ENCODE measurements around the gene TTC28. TPM values are rescaled to one million over a fixed set of nuclear protein-coding genes. Genes with fewer than 3 reads are reported as not detected.
"Not testable (repeated sequence)": the region's sequence is repeated elsewhere in the genome, so short reads cannot be mapped to it uniquely, and the experiment has no call there.

The TTC28 gene
- total RNA-seq, 2 donors from 2014 or later: 94.2 to 170 TPM

DNA sequence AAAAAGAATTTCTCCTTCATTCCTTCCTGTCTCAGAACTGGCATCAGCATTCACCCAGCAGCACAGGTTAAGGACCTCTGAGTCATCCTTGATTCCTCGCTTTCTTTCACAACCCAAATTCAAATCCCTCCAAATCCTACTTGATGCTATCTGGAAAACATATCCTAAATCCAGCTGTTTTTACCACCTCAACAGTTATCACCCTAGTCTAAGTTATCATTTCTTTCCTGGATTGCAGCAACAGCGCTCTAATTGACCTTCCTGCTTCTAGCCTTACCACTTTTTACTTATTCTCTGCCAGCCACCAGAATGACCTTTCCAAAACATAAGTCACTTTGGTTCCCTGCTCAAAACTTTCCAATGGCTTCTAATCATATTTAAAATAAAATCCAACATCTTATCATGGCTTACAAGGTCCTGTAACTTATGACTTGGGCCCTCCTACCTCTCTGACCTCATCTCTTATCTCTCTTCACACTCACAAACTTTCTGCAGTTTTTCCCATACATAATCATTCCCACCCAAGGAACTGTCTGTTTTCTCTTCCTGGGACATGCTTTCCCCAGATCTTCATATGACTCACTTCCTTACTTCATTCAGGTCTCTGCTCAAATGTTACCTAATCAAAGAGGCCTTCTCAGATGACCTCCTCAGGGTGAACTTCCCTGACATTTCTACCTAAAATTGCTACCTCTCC lies 119.4 kb downstream of the TTC28 start:
- DNase-seq (ENCODE audit: low spot score) (no peak), ATAC-seq (ENCODE audit: insufficient number of reproducible peaks, low FRiP score, low read depth) (no peak)
- no peaks in the 10 kb centered on the region for H3K27me3 ChIP-seq (replicated peaks; ENCODE audit: insufficient read depth)
- no peaks in the 10 kb centered on the region for H3K9me3 ChIP-seq
- TF ChIP-seq, protein P1, sequence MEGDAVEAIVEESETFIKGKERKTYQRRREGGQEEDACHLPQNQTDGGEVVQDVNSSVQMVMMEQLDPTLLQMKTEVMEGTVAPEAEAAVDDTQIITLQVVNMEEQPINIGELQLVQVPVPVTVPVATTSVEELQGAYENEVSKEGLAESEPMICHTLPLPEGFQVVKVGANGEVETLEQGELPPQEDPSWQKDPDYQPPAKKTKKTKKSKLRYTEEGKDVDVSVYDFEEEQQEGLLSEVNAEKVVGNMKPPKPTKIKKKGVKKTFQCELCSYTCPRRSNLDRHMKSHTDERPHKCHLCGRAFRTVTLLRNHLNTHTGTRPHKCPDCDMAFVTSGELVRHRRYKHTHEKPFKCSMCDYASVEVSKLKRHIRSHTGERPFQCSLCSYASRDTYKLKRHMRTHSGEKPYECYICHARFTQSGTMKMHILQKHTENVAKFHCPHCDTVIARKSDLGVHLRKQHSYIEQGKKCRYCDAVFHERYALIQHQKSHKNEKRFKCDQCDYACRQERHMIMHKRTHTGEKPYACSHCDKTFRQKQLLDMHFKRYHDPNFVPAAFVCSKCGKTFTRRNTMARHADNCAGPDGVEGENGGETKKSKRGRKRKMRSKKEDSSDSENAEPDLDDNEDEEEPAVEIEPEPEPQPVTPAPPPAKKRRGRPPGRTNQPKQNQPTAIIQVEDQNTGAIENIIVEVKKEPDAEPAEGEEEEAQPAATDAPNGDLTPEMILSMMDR (IDR thresholded peaks at IDR 0.05): no peak
- H3K4me3 ChIP-seq: no peak overlapping the region
- no peak overlapping the region for H3K27ac ChIP-seq
- H3K4me1 ChIP-seq (ENCODE audit: control insufficient read depth in 1 of 2, low read depth in 2 of 2): peaks cover 0 to 6% of the 10 kb centered on the region in 2 donors
- H3K36me3 ChIP-seq: no peaks in the 10 kb centered on the region

DNA sequence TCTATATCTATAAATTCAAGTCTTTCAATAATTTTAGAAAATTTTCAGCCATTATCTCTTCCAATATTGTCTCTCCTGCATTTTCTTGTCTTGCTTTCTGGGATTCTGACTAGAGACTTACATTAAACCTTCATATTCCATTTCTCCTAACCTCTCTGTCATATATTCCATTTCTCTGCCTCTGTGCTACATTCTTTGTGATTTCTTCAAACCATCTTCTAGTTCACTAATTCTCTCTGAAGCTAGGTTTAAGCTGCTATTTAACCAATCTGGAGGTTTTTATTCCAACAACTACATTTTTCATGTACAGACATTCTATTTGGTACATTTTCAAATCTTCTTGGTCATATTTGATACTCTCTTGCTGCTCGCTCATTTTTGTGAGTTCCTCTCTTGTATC lies 122.5 kb downstream of the TTC28 start:
- TF ChIP-seq, protein P1 (IDR thresholded peaks at IDR 0.05): no peak
- no peaks in the 10 kb centered on the region for H3K27me3 ChIP-seq (replicated peaks; ENCODE audit: insufficient read depth)
- no peak overlapping the region for H3K27ac ChIP-seq
- DNase-seq (ENCODE audit: low spot score): no peak
- peaks cover 0 to 6% of the 10 kb centered on the region in 2 donors for H3K4me1 ChIP-seq (ENCODE audit: control insufficient read depth in 1 of 2, low read depth in 2 of 2)
- ATAC-seq (ENCODE audit: insufficient number of reproducible peaks, low FRiP score, low read depth): no peak
- H3K4me3 ChIP-seq: no peak overlapping the region
- H3K36me3 ChIP-seq: no peaks in the 10 kb centered on the region
- H3K9me3 ChIP-seq: no peaks in the 10 kb centered on the region

DNA sequence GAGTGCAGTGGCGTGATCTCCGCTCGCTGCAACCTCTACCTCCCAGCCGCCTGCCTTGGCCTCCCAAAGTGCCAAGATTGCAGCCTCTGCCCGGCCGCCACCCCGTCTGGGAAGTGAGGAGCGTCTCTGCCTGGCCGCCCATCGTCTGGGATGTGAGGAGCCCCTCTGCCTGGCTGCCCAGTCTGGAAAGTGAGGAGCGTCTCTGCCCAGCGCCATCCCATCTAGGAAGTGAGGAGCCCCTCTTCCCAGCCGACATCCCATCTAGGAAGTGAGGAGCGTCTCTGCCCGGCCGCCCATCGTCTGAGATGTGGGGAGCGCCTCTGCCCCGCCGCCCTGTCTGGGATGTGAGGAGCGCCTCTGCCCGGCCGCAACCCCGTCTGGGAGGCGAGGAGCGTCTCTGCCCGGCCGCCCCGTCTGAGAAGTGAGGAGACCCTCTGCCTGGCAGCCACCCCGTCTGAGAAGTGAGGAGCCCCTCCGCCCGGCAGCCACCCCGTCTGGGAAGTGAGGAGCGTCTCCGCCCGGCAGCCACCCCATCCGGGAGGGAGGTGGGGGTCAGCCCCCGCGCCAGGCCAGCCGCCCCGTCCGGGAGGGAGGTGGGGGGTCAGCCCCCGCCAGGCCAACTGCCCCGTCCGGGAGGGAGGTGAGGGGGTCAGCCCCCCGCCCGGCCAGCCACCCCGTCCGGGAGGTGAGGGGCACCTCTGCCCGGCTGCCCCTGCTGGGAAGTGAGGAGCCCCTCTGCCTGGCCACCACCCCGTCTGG lies 126.4 kb downstream of the TTC28 start:
- H3K4me3 ChIP-seq; H3K4me1 ChIP-seq (ENCODE audit: control insufficient read depth in 1 of 2, low read depth in 2 of 2); ATAC-seq (ENCODE audit: insufficient number of reproducible peaks, low FRiP score, low read depth); H3K27ac ChIP-seq; DNase-seq (ENCODE audit: low spot score); H3K36me3 ChIP-seq; H3K9me3 ChIP-seq; H3K27me3 ChIP-seq (replicated peaks; ENCODE audit: insufficient read depth): not testable (repeated sequence)

DNA sequence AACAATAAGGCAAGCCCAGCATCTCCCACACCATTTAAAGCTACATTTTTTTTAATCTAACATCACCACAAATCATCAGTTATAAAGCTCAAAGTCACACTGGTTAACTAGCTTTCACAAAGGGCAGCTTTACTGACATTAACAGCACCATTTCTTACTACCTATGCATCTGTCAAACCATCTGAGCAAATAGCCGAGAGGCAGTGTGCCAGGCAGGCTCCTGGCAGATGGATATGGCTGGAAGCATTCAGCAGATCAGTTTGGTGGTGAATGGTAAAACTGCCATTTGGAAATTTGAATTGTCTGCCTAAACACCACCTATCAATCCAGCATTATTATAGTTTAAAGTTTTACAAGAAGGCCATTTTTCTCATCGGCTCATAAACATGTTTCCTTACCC lies 131.2 kb downstream of the TTC28 start:
- TF ChIP-seq, protein P1 (IDR thresholded peaks at IDR 0.05): no peak
- Histone ChIP-seq H3K27me3 (replicated peaks; ENCODE audit: insufficient read depth) (no peaks in the 10 kb centered on the region), H3K27ac (no peak overlapping the region), H3K4me1 (ENCODE audit: control insufficient read depth in 1 of 2, low read depth in 2 of 2) (no peaks in the 10 kb centered on the region), H3K4me3 (no peak overlapping the region), H3K36me3 (no peaks in the 10 kb centered on the region), H3K9me3 (no peaks in the 10 kb centered on the region)
- ATAC-seq (ENCODE audit: insufficient number of reproducible peaks, low FRiP score, low read depth) (no peak), DNase-seq (ENCODE audit: low spot score) (no peak)

DNA sequence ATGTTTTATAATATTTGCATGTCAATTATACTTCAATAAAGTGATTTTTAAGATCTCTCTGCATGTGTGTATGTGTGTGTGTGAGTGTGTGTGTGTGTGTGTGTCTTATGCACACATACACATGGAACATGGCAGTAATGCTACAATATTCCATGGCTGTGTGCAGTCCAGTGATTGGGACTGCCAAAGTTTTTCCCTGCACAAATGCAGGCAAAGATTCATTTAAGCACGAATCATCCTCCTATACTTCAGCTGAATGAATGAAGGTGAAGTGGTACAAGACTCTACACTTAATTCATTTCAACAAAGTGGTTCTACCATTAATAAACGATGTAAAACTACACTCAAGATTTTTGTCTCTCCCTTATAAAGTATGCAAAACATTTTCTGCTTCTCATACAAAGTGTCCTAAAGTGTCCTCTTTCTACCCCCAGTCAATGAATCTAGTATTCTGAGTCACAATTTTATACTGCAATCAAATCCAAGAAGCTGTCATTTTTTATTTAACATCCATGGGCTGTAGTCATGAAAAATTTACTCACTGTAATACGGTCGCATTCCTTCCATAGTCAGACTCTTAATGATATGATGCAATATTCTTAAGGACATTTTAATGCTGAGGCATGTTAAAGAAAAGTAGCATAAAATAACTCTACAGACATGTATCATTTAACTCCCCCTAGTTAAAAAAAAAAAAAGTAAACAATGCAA lies 132.4 kb downstream of the TTC28 start:
- Histone ChIP-seq H3K36me3 (no peaks in the 10 kb centered on the region), H3K9me3 (no peaks in the 10 kb centered on the region), H3K27ac (no peak overlapping the region), H3K27me3 (replicated peaks; ENCODE audit: insufficient read depth) (no peaks in the 10 kb centered on the region), H3K4me3 (no peak overlapping the region), H3K4me1 (ENCODE audit: control insufficient read depth in 1 of 2, low read depth in 2 of 2) (no peaks in the 10 kb centered on the region)
- DNase-seq (ENCODE audit: low spot score) (no peak), ATAC-seq (ENCODE audit: insufficient number of reproducible peaks, low FRiP score, low read depth) (no peak)
- TF ChIP-seq, protein P1 (IDR thresholded peaks at IDR 0.05): no peak

Measured in thoracic aorta (tissue), 2 donors.